Loucy (cell line): Measurements from ENCODE around the gene ZNF469.

Experiments
- H2AFZ ChIP-seq: fragments of 200-600 bp; sonication (generic); 2 replicates; pipeline ENCODE4 v1.6.0; 2016; ENCODE audit warnings: antibody characterized with exemption, mild to moderate bottlenecking, low read length, moderate library complexity
- H3F3A ChIP-seq: fragments of 200-600 bp; 2 replicates; pipeline ENCODE4 v1.6.0; 2016; ENCODE audit warnings: antibody characterized with exemption, low read depth, mild to moderate bottlenecking
- H3K27me3 ChIP-seq: fragments of 200-600 bp; sonication (generic); 2 replicates; pipeline ENCODE4 v1.6.1; 2014; ENCODE audit warnings: low read length, mild to moderate bottlenecking; ENCODE audit not compliant: insufficient read depth, poor library complexity, severe bottlenecking
- H3K36me3 ChIP-seq: fragments of 200-600 bp; sonication (generic); 2 replicates; pipeline ENCODE4 v1.6.1; 2016; ENCODE audit warnings: low read length; ENCODE audit not compliant: insufficient read depth
- H3K4me1 ChIP-seq: fragments of 200-600 bp; sonication (generic); 2 replicates; pipeline ENCODE4 v1.5.1; 2014; ENCODE audit warnings: low read length, mild to moderate bottlenecking; ENCODE audit not compliant: insufficient read depth, poor library complexity, severe bottlenecking
- H3K4me2 ChIP-seq: fragments of 200-600 bp; sonication (generic); 2 replicates; pipeline ENCODE4 v1.6.0; 2014; ENCODE audit warnings: antibody characterized with exemption, low read length, low read depth, mild to moderate bottlenecking; ENCODE audit not compliant: poor library complexity, severe bottlenecking
- H3K4me3 ChIP-seq: fragments of 200-600 bp; sonication (generic); 2 replicates; pipeline ENCODE4 v1.5.1; 2014; ENCODE audit warnings: low read length, mild to moderate bottlenecking, mixed read lengths; ENCODE audit not compliant: poor library complexity, severe bottlenecking
- H3K79me2 ChIP-seq: fragments of 200-600 bp; sonication (generic); 2 replicates; pipeline ENCODE4 v1.6.1; 2014; ENCODE audit warnings: low read length; ENCODE audit not compliant: insufficient read depth
- H3K9ac ChIP-seq: fragments of 200-600 bp; sonication (generic); 2 replicates; pipeline ENCODE4 v1.6.0; 2014; ENCODE audit warnings: mild to moderate bottlenecking, low read depth, low read length, moderate library complexity; ENCODE audit not compliant: poor library complexity, severe bottlenecking
- H3K9me2 ChIP-seq: fragments of 200-600 bp; sonication (generic); replicated peaks from 2 replicates; pipeline ENCODE4 v1.6.1; 2016; ENCODE audit warnings: low read depth, low read length, mixed read lengths
- H3K9me3 ChIP-seq: fragments of 200-600 bp; sonication (generic); 2 replicates; pipeline ENCODE4 v1.6.1; 2014; ENCODE audit warnings: mild to moderate bottlenecking, antibody characterized with exemption, low read length, low read depth; ENCODE audit not compliant: insufficient read depth
- H4K20me1 ChIP-seq: fragments of 200-600 bp; sonication (generic); 2 replicates; pipeline ENCODE4 v1.6.0; 2014; ENCODE audit warnings: antibody characterized with exemption, low read length, mild to moderate bottlenecking; ENCODE audit not compliant: insufficient read depth, poor library complexity, severe bottlenecking
- EZH2phosphoT487 ChIP-seq: fragments of 200-600 bp; IDR thresholded peaks from 2 replicates; pipeline ENCODE4 v1.6.1; 2018; ENCODE audit warnings: antibody characterized with exemption, mild to moderate bottlenecking, moderate library complexity, borderline replicate concordance
- TF ChIP-seq, protein P1 (sequence below): fragments of 200-600 bp; sonication (generic); conservative IDR thresholded peaks from 2 replicates; pipeline ENCODE4 v1.5.1; 2014; ENCODE audit warnings: mild to moderate bottlenecking, antibody characterized with exemption, low read length

ZNF469 gene

DNA sequence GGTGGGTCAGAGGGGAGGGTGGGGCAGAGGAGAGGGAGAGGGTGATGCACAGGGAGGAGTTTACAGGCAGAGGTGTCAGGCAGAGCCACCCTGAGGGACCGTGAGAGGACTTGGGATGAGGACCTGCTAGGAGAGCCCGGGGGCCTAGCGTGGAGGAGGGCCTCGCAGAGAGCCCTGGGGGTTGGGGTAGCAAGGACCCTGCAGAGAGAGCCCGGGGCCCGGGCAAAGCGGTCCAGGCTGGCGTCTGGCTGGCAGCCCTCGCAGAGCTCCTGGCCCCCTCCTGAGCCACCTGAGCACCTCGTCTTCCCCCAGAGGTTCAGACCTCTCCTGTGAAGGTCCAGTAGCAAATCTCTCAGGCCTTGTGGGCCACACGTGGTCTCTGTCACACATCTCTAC, 42.0 kb upstream of the ZNF469 start:
- Histone ChIP-seq H4K20me1 (no peaks in the 10 kb centered on the region), H2AFZ (no peak overlapping the region)

GRCh38 chr16:88341551-88342290, 41.0 kb upstream of the ZNF469 start:
- Histone ChIP-seq H3K4me1 (no peaks in the 10 kb centered on the region), H3F3A (no peaks in the 10 kb centered on the region), H3K27me3 (no peaks in the 10 kb centered on the region), H3K9ac (no peak overlapping the region), H2AFZ (no peak overlapping the region), H3K9me3 (no peaks in the 10 kb centered on the region), H3K36me3 (no peaks in the 10 kb centered on the region), H4K20me1 (no peaks in the 10 kb centered on the region), H3K79me2 (no peaks in the 10 kb centered on the region), H3K9me2 (no peaks in the 10 kb centered on the region), H3K4me2 (no peak overlapping the region), H3K4me3 (no peak overlapping the region)
- TF ChIP-seq, protein P1, sequence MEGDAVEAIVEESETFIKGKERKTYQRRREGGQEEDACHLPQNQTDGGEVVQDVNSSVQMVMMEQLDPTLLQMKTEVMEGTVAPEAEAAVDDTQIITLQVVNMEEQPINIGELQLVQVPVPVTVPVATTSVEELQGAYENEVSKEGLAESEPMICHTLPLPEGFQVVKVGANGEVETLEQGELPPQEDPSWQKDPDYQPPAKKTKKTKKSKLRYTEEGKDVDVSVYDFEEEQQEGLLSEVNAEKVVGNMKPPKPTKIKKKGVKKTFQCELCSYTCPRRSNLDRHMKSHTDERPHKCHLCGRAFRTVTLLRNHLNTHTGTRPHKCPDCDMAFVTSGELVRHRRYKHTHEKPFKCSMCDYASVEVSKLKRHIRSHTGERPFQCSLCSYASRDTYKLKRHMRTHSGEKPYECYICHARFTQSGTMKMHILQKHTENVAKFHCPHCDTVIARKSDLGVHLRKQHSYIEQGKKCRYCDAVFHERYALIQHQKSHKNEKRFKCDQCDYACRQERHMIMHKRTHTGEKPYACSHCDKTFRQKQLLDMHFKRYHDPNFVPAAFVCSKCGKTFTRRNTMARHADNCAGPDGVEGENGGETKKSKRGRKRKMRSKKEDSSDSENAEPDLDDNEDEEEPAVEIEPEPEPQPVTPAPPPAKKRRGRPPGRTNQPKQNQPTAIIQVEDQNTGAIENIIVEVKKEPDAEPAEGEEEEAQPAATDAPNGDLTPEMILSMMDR, result no peak
- no peak for TF ChIP-seq EZH2phosphoT487

More for the DNA sequence above, 42.0 kb upstream of the ZNF469 start:
- no peaks in the 10 kb centered on the region for H3K9me2 ChIP-seq
- H3K9ac ChIP-seq, result no peak overlapping the region
- no peaks in the 10 kb centered on the region for H3K27me3 ChIP-seq
- H3K4me3 ChIP-seq, result no peak overlapping the region
- no peaks in the 10 kb centered on the region for H3K9me3 ChIP-seq
- H3K4me2 ChIP-seq, result no peak overlapping the region
- H3K4me1 ChIP-seq, result no peaks in the 10 kb centered on the region
- no peaks in the 10 kb centered on the region for H3F3A ChIP-seq
- no peaks in the 10 kb centered on the region for H3K36me3 ChIP-seq
- no peaks in the 10 kb centered on the region for H3K79me2 ChIP-seq
- no peak for TF ChIP-seq EZH2phosphoT487
- TF ChIP-seq, protein P1, result no peak

DNA sequence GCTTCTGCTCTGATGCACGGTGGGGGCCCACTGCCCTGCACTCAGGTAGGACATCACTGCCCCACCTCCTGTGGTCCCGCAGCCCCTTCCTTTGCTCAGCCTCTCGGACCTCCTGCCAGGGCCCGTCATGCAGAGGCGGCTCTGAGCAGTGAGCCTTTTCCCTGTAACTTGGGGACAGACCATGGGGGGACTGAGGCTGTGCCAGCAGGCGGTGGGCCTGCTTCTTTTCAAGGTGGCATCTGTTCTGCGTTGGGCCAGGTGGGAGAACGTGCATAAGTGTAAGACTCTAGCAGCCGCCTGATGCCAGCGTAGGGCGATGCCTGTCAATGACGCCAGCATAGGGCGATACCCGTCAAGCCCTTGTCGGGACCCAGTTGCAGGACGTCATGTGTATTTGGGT, 40.3 kb upstream of the ZNF469 start:
- Histone ChIP-seq H2AFZ (no peak overlapping the region), H3F3A (no peaks in the 10 kb centered on the region), H3K9me3 (no peaks in the 10 kb centered on the region), H3K4me2 (no peak overlapping the region), H3K27me3 (no peaks in the 10 kb centered on the region), H3K9ac (no peak overlapping the region), H3K4me3 (no peak overlapping the region), H3K36me3 (no peaks in the 10 kb centered on the region), H3K9me2 (no peaks in the 10 kb centered on the region), H3K4me1 (no peaks in the 10 kb centered on the region), H3K79me2 (no peaks in the 10 kb centered on the region), H4K20me1 (no peaks in the 10 kb centered on the region)
- TF ChIP-seq EZH2phosphoT487, result no peak
- TF ChIP-seq, protein P1, result no peak
